ENCODE measurements around the gene OGA.
"Not testable (repeated sequence)": the region's sequence is repeated elsewhere in the genome, so short reads cannot be mapped to it uniquely, and the experiment has no call there.

The OGA gene

GRCh38 chr10:101793526-101793925 is 24.7 kb downstream of the OGA start:
- DNase-seq: no peak

GRCh38 chr10:101789686-101790085 is 28.6 kb downstream of the OGA start:
- DNase-seq: no peak

- not testable (repeated sequence) for DNase-seq
Observed at GRCh38 chr10:101789231-101789630, 29.0 kb downstream of the OGA start.

GRCh38 chr10:101785801-101786200 is 32.4 kb downstream of the OGA start:
- no peak for DNase-seq

- DNase-seq: no peak
Observed at GRCh38 chr10:101784558-101784957, 33.7 kb downstream of the OGA start.

- no peak for DNase-seq
Observed at GRCh38 chr10:101783736-101784118, 34.5 kb downstream of the OGA start.

- peak; percentile 69 for DNase-seq
Observed at GRCh38 chr10:101782811-101783735, 35.2 kb downstream of the OGA start, which contains the start of gene NPM3. NPM3 (minus strand) TSS chr10:101783446; CDS start chr10:101783390, 56 bp downstream.

GRCh38 chr10:101781984-101782810 is 36.0 kb downstream of the OGA start:
- no peak for DNase-seq

GRCh38 chr10:101781655-101781983 is 36.6 kb downstream of the OGA start:
- no peak for DNase-seq

- DNase-seq: peak; percentile 62
Observed at GRCh38 chr10:101780818-101781654, 37.2 kb downstream of the OGA start.

- no peak for DNase-seq
Observed at GRCh38 chr10:101780187-101780817, 37.9 kb downstream of the OGA start.

GRCh38 chr10:101779544-101780186 is 38.6 kb downstream of the OGA start:
- peak; percentile 72 for DNase-seq

- no peak for DNase-seq
Observed at GRCh38 chr10:101778781-101779543, 39.3 kb downstream of the OGA start.

- DNase-seq: no peak
Observed at GRCh38 chr10:101778151-101778780, 40.0 kb downstream of the OGA start.

- no peak for DNase-seq
Observed at GRCh38 chr10:101777619-101778145, 40.6 kb downstream of the OGA start.

- DNase-seq: no peak
Observed at GRCh38 chr10:101776161-101776817, 42.0 kb downstream of the OGA start.

GRCh38 chr10:101775273-101776160 is 42.7 kb downstream of the OGA start, which contains the start of gene FGF8:
FGF8 (minus strand) TSS chr10:101776114; CDS start chr10:101775900, 214 bp downstream.
- no peak for DNase-seq

- DNase-seq: no peak
Observed at GRCh38 chr10:101774589-101775272, 43.5 kb downstream of the OGA start.
